Neural progenitor cell (in vitro differentiated cells): ENCODE data around the gene CXXC4.

ENCODE experiments used
- CTCF ChIP-seq: fragments of 200-600 bp; sonication (generic); IDR thresholded peaks from 2 replicates; pipeline ENCODE4 v1.5.1; 2017; ENCODE audit warnings: antibody characterized with exemption, mild to moderate bottlenecking
- EZH2phosphoT487 ChIP-seq: fragments of 200-600 bp; sonication (generic); IDR thresholded peaks from 2 replicates; pipeline ENCODE4 v1.6.1; 2017; ENCODE audit warnings: antibody characterized with exemption

DNA sequence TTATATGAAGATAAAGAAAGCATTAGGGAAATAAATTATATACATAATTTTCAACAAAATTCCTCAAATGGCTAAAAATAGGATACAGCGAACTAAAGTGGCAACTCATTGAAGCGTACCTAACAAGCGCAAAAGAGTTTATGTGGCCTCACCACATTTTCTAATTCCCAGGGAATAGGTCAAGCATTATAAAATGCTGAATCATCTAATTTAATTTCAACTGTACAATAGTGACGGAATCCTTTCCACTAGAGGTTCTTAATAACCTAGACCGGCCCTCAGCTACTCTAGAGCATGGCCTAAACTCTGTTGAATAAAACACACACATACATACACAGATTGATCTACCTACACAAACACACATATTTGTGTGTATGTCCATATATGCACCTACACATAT lies 29.1 kb downstream of the CXXC4 start:
- TF ChIP-seq CTCF, result no peak
- no peak for TF ChIP-seq EZH2phosphoT487
